B cell (primary cell): ENCODE measurements around the gene SLC45A2.

Experiments used
- CTCF ChIP-seq: fragments of 200-600 bp; IDR thresholded peaks from one replicate; pipeline ENCODE4 v1.8.0; 2022; ENCODE audit warnings: antibody characterized with exemption, mild to moderate bottlenecking
- EZH2 ChIP-seq: IDR thresholded peaks from 2 replicates; pipeline ENCODE4 v1.6.1; 2012; ENCODE audit warnings: borderline replicate concordance, low read depth, mild to moderate bottlenecking, moderate library complexity, low read length; ENCODE audit not compliant: insufficient read depth, poor library complexity, severe bottlenecking

GRCh38 chr5:34031117-34031516 lies 46.6 kb upstream of the SLC45A2 start:
- TF ChIP-seq CTCF (no peak), EZH2 (no peak)
